Measurements from ENCODE around the gene P3H3.

GRCh38 chr12:6824085-6824775, 4.0 kb upstream of the P3H3 start:
- TF ChIP-seq, protein P1, sequence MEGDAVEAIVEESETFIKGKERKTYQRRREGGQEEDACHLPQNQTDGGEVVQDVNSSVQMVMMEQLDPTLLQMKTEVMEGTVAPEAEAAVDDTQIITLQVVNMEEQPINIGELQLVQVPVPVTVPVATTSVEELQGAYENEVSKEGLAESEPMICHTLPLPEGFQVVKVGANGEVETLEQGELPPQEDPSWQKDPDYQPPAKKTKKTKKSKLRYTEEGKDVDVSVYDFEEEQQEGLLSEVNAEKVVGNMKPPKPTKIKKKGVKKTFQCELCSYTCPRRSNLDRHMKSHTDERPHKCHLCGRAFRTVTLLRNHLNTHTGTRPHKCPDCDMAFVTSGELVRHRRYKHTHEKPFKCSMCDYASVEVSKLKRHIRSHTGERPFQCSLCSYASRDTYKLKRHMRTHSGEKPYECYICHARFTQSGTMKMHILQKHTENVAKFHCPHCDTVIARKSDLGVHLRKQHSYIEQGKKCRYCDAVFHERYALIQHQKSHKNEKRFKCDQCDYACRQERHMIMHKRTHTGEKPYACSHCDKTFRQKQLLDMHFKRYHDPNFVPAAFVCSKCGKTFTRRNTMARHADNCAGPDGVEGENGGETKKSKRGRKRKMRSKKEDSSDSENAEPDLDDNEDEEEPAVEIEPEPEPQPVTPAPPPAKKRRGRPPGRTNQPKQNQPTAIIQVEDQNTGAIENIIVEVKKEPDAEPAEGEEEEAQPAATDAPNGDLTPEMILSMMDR (IDR thresholded peaks at IDR 0.05; ENCODE audit: low read depth, low read length, missing input control), result no peak
- TF ChIP-seq, protein P2, sequence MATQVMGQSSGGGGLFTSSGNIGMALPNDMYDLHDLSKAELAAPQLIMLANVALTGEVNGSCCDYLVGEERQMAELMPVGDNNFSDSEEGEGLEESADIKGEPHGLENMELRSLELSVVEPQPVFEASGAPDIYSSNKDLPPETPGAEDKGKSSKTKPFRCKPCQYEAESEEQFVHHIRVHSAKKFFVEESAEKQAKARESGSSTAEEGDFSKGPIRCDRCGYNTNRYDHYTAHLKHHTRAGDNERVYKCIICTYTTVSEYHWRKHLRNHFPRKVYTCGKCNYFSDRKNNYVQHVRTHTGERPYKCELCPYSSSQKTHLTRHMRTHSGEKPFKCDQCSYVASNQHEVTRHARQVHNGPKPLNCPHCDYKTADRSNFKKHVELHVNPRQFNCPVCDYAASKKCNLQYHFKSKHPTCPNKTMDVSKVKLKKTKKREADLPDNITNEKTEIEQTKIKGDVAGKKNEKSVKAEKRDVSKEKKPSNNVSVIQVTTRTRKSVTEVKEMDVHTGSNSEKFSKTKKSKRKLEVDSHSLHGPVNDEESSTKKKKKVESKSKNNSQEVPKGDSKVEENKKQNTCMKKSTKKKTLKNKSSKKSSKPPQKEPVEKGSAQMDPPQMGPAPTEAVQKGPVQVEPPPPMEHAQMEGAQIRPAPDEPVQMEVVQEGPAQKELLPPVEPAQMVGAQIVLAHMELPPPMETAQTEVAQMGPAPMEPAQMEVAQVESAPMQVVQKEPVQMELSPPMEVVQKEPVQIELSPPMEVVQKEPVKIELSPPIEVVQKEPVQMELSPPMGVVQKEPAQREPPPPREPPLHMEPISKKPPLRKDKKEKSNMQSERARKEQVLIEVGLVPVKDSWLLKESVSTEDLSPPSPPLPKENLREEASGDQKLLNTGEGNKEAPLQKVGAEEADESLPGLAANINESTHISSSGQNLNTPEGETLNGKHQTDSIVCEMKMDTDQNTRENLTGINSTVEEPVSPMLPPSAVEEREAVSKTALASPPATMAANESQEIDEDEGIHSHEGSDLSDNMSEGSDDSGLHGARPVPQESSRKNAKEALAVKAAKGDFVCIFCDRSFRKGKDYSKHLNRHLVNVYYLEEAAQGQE (IDR thresholded peaks at IDR 0.05), result no peak
- TF ChIP-seq ATF3 (IDR thresholded peaks at IDR 0.05) (no peak), RXRA (IDR thresholded peaks at IDR 0.05) (no peak), RAD21 (IDR thresholded peaks at IDR 0.05) (no peak), TAF1 (conservative IDR thresholded peaks at IDR 0.05) (no peak), YY1 (IDR thresholded peaks at IDR 0.05) (no peak), EGR1 (IDR thresholded peaks at IDR 0.05; ENCODE audit: low read depth in 2 of 2) (no peak)
- TF ChIP-seq, protein P3, sequence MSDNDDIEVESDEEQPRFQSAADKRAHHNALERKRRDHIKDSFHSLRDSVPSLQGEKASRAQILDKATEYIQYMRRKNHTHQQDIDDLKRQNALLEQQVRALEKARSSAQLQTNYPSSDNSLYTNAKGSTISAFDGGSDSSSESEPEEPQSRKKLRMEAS (IDR thresholded peaks at IDR 0.05), result no peak

All from liver (tissue), 3 donors.